ENCODE results near the gene IRS2. TPM values are rescaled to one million over a fixed set of nuclear protein-coding genes. Genes with fewer than 3 reads are reported as not detected.
A peak's percentile ranks its signal among the peaks of the same experiment; 100 is the strongest.
"Not testable (repeated sequence)": the region's sequence is repeated elsewhere in the genome, so short reads cannot be mapped to it uniquely, and the experiment has no call there.

IRS2 gene
- 0.30 and 0.40 TPM in 2 replicates for total RNA-seq (2014; rRNA removed; shearing (Covaris generic))

GRCh38 chr13:109786457-109787134 is at the start of gene IRS2:
Gene IRS2 (minus strand): TSS chr13:109786583. CDS start chr13:109786053, 530 bp downstream.
- DNase-seq (ENCODE audit: low read depth), result peak; percentile 91

- peak; percentile 10 for DNase-seq (ENCODE audit: low read depth)
Measured at GRCh38 chr13:109834973-109835720, 48.8 kb upstream of the IRS2 start.

GRCh38 chr13:109833940-109834339 is 47.6 kb upstream of the IRS2 start:
- no peak for DNase-seq (ENCODE audit: low read depth)

- no peak for DNase-seq (ENCODE audit: low read depth)
Measured at GRCh38 chr13:109833071-109833470, 46.7 kb upstream of the IRS2 start.

- not testable (repeated sequence) for DNase-seq (ENCODE audit: low read depth)
Measured at GRCh38 chr13:109828591-109829316, 42.4 kb upstream of the IRS2 start.

- DNase-seq (ENCODE audit: low read depth), result not testable (repeated sequence)
Measured at GRCh38 chr13:109823201-109823600, 36.8 kb upstream of the IRS2 start.

GRCh38 chr13:109821103-109821502 is 34.7 kb upstream of the IRS2 start:
- DNase-seq (ENCODE audit: low read depth), result no peak

- no peak for DNase-seq (ENCODE audit: low read depth)
Measured at GRCh38 chr13:109819874-109820273, 33.5 kb upstream of the IRS2 start.

- DNase-seq (ENCODE audit: low read depth), result no peak
Measured at GRCh38 chr13:109818886-109819285, 32.5 kb upstream of the IRS2 start.

- DNase-seq (ENCODE audit: low read depth), result no peak
Measured at GRCh38 chr13:109817591-109818535, 31.5 kb upstream of the IRS2 start.

- DNase-seq (ENCODE audit: low read depth), result peak; percentile 25
Measured at GRCh38 chr13:109816808-109817203, 30.4 kb upstream of the IRS2 start.

GRCh38 chr13:109816112-109816807 is 29.9 kb upstream of the IRS2 start:
- DNase-seq (ENCODE audit: low read depth), result no peak

- DNase-seq (ENCODE audit: low read depth), result no peak
Measured at GRCh38 chr13:109815651-109816050, 29.3 kb upstream of the IRS2 start.

GRCh38 chr13:109813663-109814062 is 27.3 kb upstream of the IRS2 start:
- no peak for DNase-seq (ENCODE audit: low read depth)

- DNase-seq (ENCODE audit: low read depth), result peak; percentile 11
Measured at GRCh38 chr13:109812382-109812781, 26.0 kb upstream of the IRS2 start.

GRCh38 chr13:109810761-109811510 is 24.6 kb upstream of the IRS2 start:
- no peak for DNase-seq (ENCODE audit: low read depth)

- DNase-seq (ENCODE audit: low read depth), result no peak
Measured at GRCh38 chr13:109809216-109809932, 23.0 kb upstream of the IRS2 start.

- no peak for DNase-seq (ENCODE audit: low read depth)
Measured at GRCh38 chr13:109807345-109807744, 21.0 kb upstream of the IRS2 start.

- DNase-seq (ENCODE audit: low read depth), result no peak
Measured at GRCh38 chr13:109804654-109805053, 18.3 kb upstream of the IRS2 start.

Measured in Daoy (cell line).